Raji (cell line): ENCODE data around the gene FGF4.

ENCODE experiments used
- POLR2A ChIP-seq: IDR thresholded peaks from 2 replicates; pipeline ENCODE4 v1.6.1; 2011; ENCODE audit warnings: low read depth, low read length, control low read depth; ENCODE audit not compliant: insufficient read depth

Gene FGF4

GRCh38 chr11:69775163-69775755, at the start of gene FGF4:
Gene FGF4, minus strand, starts transcription at chr11:69775341. Its CDS starts 257 bp downstream, at chr11:69775084.
- TF ChIP-seq POLR2A, result no peak

- no peak for TF ChIP-seq POLR2A
Measured at GRCh38 chr11:69823641-69824265, 48.6 kb upstream of the FGF4 start.

- no peak for TF ChIP-seq POLR2A
Measured at GRCh38 chr11:69822676-69823494, 47.7 kb upstream of the FGF4 start.

- no peak for TF ChIP-seq POLR2A
Measured at GRCh38 chr11:69821511-69822040, 46.4 kb upstream of the FGF4 start.

GRCh38 chr11:69820441-69820840, 45.3 kb upstream of the FGF4 start:
- TF ChIP-seq POLR2A, result no peak

GRCh38 chr11:69819541-69820070, 44.5 kb upstream of the FGF4 start:
- TF ChIP-seq POLR2A, result no peak

- TF ChIP-seq POLR2A, result no peak
Measured at GRCh38 chr11:69818603-69819441, 43.7 kb upstream of the FGF4 start, which contains the start of gene FGF3. Gene FGF3, minus strand, starts transcription at chr11:69819416. Its CDS starts 483 bp downstream, at chr11:69818933.

GRCh38 chr11:69818231-69818602, 43.1 kb upstream of the FGF4 start:
- TF ChIP-seq POLR2A, result no peak

GRCh38 chr11:69817265-69818230, 42.4 kb upstream of the FGF4 start:
- no peak for TF ChIP-seq POLR2A

- no peak for TF ChIP-seq POLR2A
Measured at GRCh38 chr11:69816671-69817070, 41.5 kb upstream of the FGF4 start.

GRCh38 chr11:69815973-69816372, 40.8 kb upstream of the FGF4 start:
- TF ChIP-seq POLR2A, result no peak

- TF ChIP-seq POLR2A, result no peak
Measured at GRCh38 chr11:69814902-69815301, 39.8 kb upstream of the FGF4 start.

GRCh38 chr11:69814411-69814810, 39.3 kb upstream of the FGF4 start:
- TF ChIP-seq POLR2A, result no peak
